IMR-90 (cell line): ENCODE results near the gene MCM8. TPM values are rescaled to one million over a fixed set of nuclear protein-coding genes. Genes with fewer than 3 reads are reported as not detected.

ENCODE experiments used
- ATAC-seq: fragments of 200-7000 bp; cut with Tn5 transposase; 2 replicates; pipeline ENCODE4 v1.9.1; 2020; ENCODE audit warnings: low read depth, mild to moderate bottlenecking, moderate library complexity
- BruUV-seq: library from RNA; stranded (reverse); fragments of 400-500 nt; replicated peaks from 2 replicates; lab custom pipeline; 2021; lab: Mats Ljungman, UMichigan
- CTCF ChIA-PET: fragments of 300-600 bp; formaldehyde crosslinking; extraction: SDS; loops from one replicate; lab custom pipeline; 2021; ENCODE audit warnings: antibody characterized with exemption; lab: Yijun Ruan, JAX
- POLR2A ChIA-PET: fragments of 300-600 bp; sonication (Branson Sonifier 250); formaldehyde crosslinking; loops from one replicate; lab custom pipeline; 2022; ENCODE audit warnings: antibody characterized with exemption; ENCODE audit not compliant: unreplicated experiment; lab: Charles Lee
- DNase-seq: peaks from one replicate; pipeline ENCODE4 v3.0.0; 2013
- H2AFZ ChIP-seq: replicated peaks from 2 replicates; pipeline ENCODE3; 2013; ENCODE audit warnings: low read length, mild to moderate bottlenecking; ENCODE audit not compliant: poor library complexity
- H2AK5ac ChIP-seq: 2 replicates; pipeline ENCODE4 v1.6.1; 2013; ENCODE audit warnings: low read depth, low read length, inconsistent platforms
- H2AK9ac ChIP-seq: replicated peaks from 2 replicates; pipeline ENCODE3; 2013; ENCODE audit warnings: mild to moderate bottlenecking, low read depth, low read length, moderate library complexity; ENCODE audit not compliant: poor library complexity
- H2BK120ac ChIP-seq: 2 replicates; pipeline ENCODE4 v1.6.1; 2013; ENCODE audit warnings: low read depth, low read length, inconsistent platforms
- H2BK15ac ChIP-seq: 3 replicates; pipeline ENCODE4 v1.6.1; 2013; ENCODE audit warnings: low read depth, low read length, inconsistent platforms
- H2BK20ac ChIP-seq: 2 replicates; pipeline ENCODE4 v1.6.1; 2013; ENCODE audit warnings: low read depth, mild to moderate bottlenecking, inconsistent platforms, low read length, moderate library complexity
- H2BK5ac ChIP-seq: 2 replicates; pipeline ENCODE4 v1.6.1; 2013; ENCODE audit warnings: mild to moderate bottlenecking, low read depth, low read length, inconsistent platforms; ENCODE audit not compliant: poor library complexity, severe bottlenecking
- H3K14ac ChIP-seq: replicated peaks from 2 replicates; pipeline ENCODE4 v1.6.1; 2013; ENCODE audit warnings: low read depth, low read length, inconsistent platforms
- H3K18ac ChIP-seq: 2 replicates; pipeline ENCODE4 v1.6.1; 2013; ENCODE audit warnings: low read depth, low read length, control low read depth
- H3K23ac ChIP-seq: 2 replicates; pipeline ENCODE4 v1.6.1; 2013; ENCODE audit warnings: low read depth, low read length, inconsistent platforms
- H3K27ac ChIP-seq: 2 replicates; pipeline ENCODE4 v1.5.1; 2013; ENCODE audit warnings: mild to moderate bottlenecking, control low read depth, low read length; ENCODE audit not compliant: insufficient read depth
- H3K27me3 ChIP-seq: 2 replicates; pipeline ENCODE4 v1.6.1; 2013; ENCODE audit warnings: low read length; ENCODE audit not compliant: control insufficient read depth, insufficient read depth
- H3K36me3 ChIP-seq: 2 replicates; pipeline ENCODE4 v1.6.1; 2013; ENCODE audit warnings: low read length, mixed read lengths; ENCODE audit not compliant: control insufficient read depth, insufficient read depth
- H3K4ac ChIP-seq: 2 replicates; pipeline ENCODE4 v1.6.1; 2013; ENCODE audit warnings: low read depth, low read length, inconsistent platforms
- H3K4me1 ChIP-seq: 2 replicates; pipeline ENCODE4 v1.6.1; 2013; ENCODE audit warnings: low read length, mixed read lengths; ENCODE audit not compliant: control insufficient read depth, insufficient read depth
- H3K4me2 ChIP-seq: 2 replicates; pipeline ENCODE4 v1.6.1; 2013; ENCODE audit warnings: low read depth, mild to moderate bottlenecking, control low read depth, low read length, moderate library complexity
- H3K4me3 ChIP-seq: 2 replicates; pipeline ENCODE4 v1.5.1; 2013; ENCODE audit warnings: low read depth, mild to moderate bottlenecking, control low read depth, low read length, moderate library complexity; ENCODE audit not compliant: insufficient read depth
- H3K56ac ChIP-seq: 2 replicates; pipeline ENCODE4 v1.6.1; 2013; ENCODE audit warnings: low read length, inconsistent platforms; ENCODE audit not compliant: insufficient read depth; ENCODE audit errors: extremely low read depth
- H3K79me1 ChIP-seq, 2 experiments: 2 replicates each; pipeline ENCODE4 v1.6.1; 2013; ENCODE audit warnings: low read length in 2 of 2, inconsistent platforms in 1 of 2, low read depth in 1 of 2
- H3K9ac ChIP-seq: 2 replicates; pipeline ENCODE4 v1.6.1; 2013; ENCODE audit warnings: low read depth, low read length, control low read depth
- H3K9me1 ChIP-seq: 2 replicates; pipeline ENCODE4 v1.6.1; 2013; ENCODE audit warnings: low read length, inconsistent platforms; ENCODE audit not compliant: insufficient read depth
- H3K9me3 ChIP-seq: 2 replicates; pipeline ENCODE4 v1.6.1; 2013; ENCODE audit warnings: low read length; ENCODE audit not compliant: control insufficient read depth, insufficient read depth
- H4K20me1 ChIP-seq: 2 replicates; pipeline ENCODE4 v1.6.1; 2013; ENCODE audit warnings: low read length, inconsistent platforms; ENCODE audit not compliant: insufficient read depth
- H4K5ac ChIP-seq: 2 replicates; pipeline ENCODE4 v1.6.1; 2013; ENCODE audit warnings: mild to moderate bottlenecking, low read depth, low read length, control low read depth
- H4K8ac ChIP-seq, 2 experiments: 2 replicates each; pipeline ENCODE4 v1.6.1; 2013; ENCODE audit warnings: low read depth in 2 of 2, low read length in 2 of 2, control low read depth in 1 of 2, inconsistent platforms in 1 of 2
- H4K91ac ChIP-seq: 2 replicates; pipeline ENCODE4 v1.6.1; 2013; ENCODE audit warnings: low read depth, low read length, inconsistent platforms; ENCODE audit not compliant: insufficient read depth
- BHLHE40 ChIP-seq: fragments of 150-350 bp; IDR thresholded peaks from 2 replicates; pipeline ENCODE4 v1.6.1; 2016; ENCODE audit warnings: mild to moderate bottlenecking, low read depth, low read length
- WGBS, 2 experiments: methylation state at CpG; one replicate each; pipeline versions ENCODE4 v1.1.5 to v1.1.7; 2013; ENCODE audit warnings: missing lambda C conversion rate in 2 of 2; ENCODE audit not compliant: insufficient read length in 1 of 2; ENCODE audit errors: extremely low coverage in 2 of 2; 5-methylcytosine and 5-hydroxymethylcytosine counted together
- dilution Hi-C: fragments of 300-500 bp; cut with HindIII; formaldehyde crosslinking; loops from one replicate; pipeline ENCODE4 v1.14.3; 2018; ENCODE audit warnings: low sequenced_read_pairs; ENCODE audit not compliant: unreplicated experiment
- in situ Hi-C: fragments of 300-500 bp; cut with MboI; formaldehyde crosslinking; loops from 3 replicates; pipeline ENCODE4 v1.14.3; 2019; ENCODE audit warnings: low sequenced_read_pairs, inconsistent platforms, mixed read lengths
- intact Hi-C: fragments of 100-400 bp; cut with micrococcal nuclease; formaldehyde crosslinking; loops from 2 replicates; pipeline ENCODE4 v1.10.0; 2022
- polyA plus RNA-seq, 3 experiments: library from polyadenylated mRNA; depleted of rRNA; stranded (reverse); fragments of >200 nt; gene quantifications; 2 replicates each; pipeline ENCODE4 v1.2.3, GENCODE V29; 2012; ENCODE audit warnings: low replicate concordance in 1 of 3
- total RNA-seq: library from RNA; depleted of rRNA; stranded (reverse); fragments of >200 nt; gene quantifications from 2 replicates; pipeline ENCODE4 v1.2.3, GENCODE V29; 2012

The MCM8 gene
- total and polyA plus RNA-seq, 2 of the 4 experiments (the other 2 are of a cell fraction) = 4.2 to 11.5 TPM

DNA sequence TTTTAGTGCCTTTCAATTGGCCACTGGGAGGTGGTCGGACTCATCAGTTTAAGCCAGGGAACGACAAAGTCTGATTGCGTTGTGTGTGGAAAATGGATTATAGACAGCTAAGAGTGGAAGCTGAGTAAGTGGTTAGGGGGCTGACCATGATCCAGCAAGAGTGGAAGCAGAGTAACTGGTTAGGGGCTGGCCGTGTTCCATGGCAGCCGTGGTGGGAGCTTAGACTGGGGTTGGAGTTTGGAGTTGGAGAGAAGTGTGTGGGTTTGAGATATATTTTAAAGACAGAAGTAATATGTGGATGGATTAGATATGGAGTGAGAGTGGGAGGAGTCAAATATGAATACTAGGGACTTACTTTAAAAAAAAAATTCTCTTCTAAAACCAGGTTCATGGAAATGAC lies 61.7 kb downstream of the MCM8 start:
- no peak overlapping the region for H2AFZ ChIP-seq
- DNase-seq (no peak), ATAC-seq (no peak)
- no peaks in the 10 kb centered on the region for H3K27me3 ChIP-seq
- BruUV-seq = no TSS peak
- dilution Hi-C loops (no loop called here), in situ Hi-C loops (no loop called here), intact Hi-C loops (no loop called here)
- H3K9me3 ChIP-seq = no peaks in the 10 kb centered on the region
- no peak for TF ChIP-seq BHLHE40
- no peak overlapping the region for H4K5ac ChIP-seq
- no peak overlapping the region for H3K4ac ChIP-seq
- peaks cover 3% of the 10 kb centered on the region for H3K9me1 ChIP-seq
- H3K4me1 ChIP-seq = peaks cover 2% of the 10 kb centered on the region
- H4K91ac ChIP-seq = no peak overlapping the region
- H2BK20ac ChIP-seq = no peak overlapping the region
- 100% methylated on average over 4 of the region's 5 CpGs; no CpG with 5 or more reads in 1 of the 2 experiments for WGBS, 2 experiments
- no peak overlapping the region for H3K27ac ChIP-seq
- POLR2A ChIA-PET = no interaction called here
- H4K20me1 ChIP-seq = peaks cover 24% of the 10 kb centered on the region
- no peak overlapping the region for H3K4me3 ChIP-seq
- H3K14ac ChIP-seq = no peak overlapping the region
- H2AK9ac ChIP-seq = no peak overlapping the region
- H2BK15ac ChIP-seq = no peak overlapping the region
- no peak overlapping the region for H3K23ac ChIP-seq
- no peak overlapping the region for H3K9ac ChIP-seq
- H2BK120ac ChIP-seq = no peak overlapping the region
- no peak overlapping the region for H3K4me2 ChIP-seq
- peaks cover 25% of the 10 kb centered on the region for H3K36me3 ChIP-seq
- H2BK5ac ChIP-seq = no peak overlapping the region
- H3K79me1 ChIP-seq = peaks cover 24 to 53% of the 10 kb centered on the region in 2 experiments
- CTCF ChIA-PET = interaction anchor here (0.7 kb wide), 1 partner anchor 51 kb away, joined by 3 read pairs; no protein-coding TSS in a partner anchor
- no peak overlapping the region for H2AK5ac ChIP-seq
- no peak overlapping the region for H4K8ac ChIP-seq
- H3K18ac ChIP-seq = no peak overlapping the region
- no peak overlapping the region for H3K56ac ChIP-seq
